HG02943 (cell line): ENCODE results near the gene CNNM1.

Experiments used
- ATAC-seq: cut with Tn5 transposase; IDR thresholded peaks from one replicate; pipeline ENCODE4 v1.9.1; 2021; ENCODE audit warnings: mild to moderate bottlenecking, low read depth, moderate library complexity; ENCODE audit not compliant: unreplicated experiment

CNNM1 gene

DNA sequence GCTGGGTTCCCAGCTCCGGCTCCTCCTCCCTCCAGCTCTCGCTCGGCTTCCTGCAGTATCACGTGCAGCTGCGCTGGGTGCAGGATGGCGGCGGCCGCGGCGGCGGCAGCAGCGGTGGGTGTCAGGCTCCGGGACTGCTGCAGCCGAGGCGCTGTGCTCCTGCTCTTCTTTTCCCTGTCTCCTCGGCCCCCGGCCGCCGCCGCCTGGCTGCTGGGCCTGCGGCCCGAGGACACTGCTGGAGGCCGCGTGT, at the start of gene CNNM1:
Gene CNNM1 (plus strand): TSS at position 53 of the 250 bp plus-strand sequence. CDS start 32 bp downstream, at position 85.
- no peak for ATAC-seq

DNA sequence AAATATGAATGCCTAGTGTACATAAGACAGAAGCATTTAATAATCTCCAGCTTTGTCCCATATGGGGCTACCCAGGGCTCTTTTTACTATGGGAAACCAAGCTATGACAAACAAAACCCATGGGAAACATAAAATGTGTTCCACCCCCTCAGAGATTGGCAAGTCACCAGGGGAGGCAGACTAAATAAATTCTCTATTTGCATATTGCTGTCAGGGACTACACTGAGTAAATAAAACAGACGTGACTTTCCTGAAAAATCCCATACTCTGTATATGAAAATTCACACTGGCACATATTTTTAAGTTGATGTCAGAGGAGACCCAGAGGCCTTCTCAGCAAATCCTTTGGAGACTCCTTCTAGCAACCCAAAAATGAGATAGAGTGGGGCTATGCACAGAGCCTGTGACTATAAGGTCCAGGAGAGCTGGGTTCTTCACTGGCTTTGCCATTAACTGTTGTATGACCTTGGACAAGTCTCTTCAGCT, 49.5 kb upstream of the CNNM1 start:
- no peak for ATAC-seq

DNA sequence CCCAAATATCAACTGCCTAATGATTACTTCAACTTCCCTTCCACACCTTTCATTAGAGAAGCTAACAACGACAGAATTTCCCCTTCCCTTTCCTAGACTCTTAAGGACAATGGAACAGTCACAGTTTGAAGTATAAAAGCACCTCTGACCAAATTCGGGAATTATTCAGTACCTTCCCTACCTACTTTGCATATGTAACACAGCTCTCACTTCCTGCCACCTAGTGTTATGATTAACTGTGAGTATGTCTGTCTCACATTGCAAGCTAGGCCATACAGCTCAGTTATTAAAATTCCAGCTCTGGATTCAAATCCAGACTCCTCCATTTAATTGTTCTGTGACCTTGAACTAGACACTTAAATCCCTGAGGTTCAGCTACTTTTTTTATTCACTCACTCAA, 48.7 kb upstream of the CNNM1 start:
- ATAC-seq, result no peak

DNA sequence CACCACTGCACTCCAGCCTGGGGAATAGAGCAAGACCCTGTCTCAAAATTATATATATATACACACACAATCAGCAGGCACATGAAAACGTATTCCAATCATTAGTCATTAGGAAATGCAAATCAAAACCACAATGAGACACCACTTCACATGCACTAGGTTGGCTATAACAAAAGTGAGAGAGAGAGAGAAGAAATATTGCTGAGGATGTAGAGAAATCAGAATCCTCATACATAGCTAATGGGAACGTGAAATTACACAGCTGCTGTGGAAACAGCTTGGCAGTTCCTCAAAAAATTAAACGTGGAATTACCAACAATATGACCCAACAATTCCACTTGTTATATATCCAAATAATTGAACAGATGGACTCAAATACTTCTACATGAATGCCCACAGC, 43.3 kb upstream of the CNNM1 start:
- ATAC-seq, result no peak

DNA sequence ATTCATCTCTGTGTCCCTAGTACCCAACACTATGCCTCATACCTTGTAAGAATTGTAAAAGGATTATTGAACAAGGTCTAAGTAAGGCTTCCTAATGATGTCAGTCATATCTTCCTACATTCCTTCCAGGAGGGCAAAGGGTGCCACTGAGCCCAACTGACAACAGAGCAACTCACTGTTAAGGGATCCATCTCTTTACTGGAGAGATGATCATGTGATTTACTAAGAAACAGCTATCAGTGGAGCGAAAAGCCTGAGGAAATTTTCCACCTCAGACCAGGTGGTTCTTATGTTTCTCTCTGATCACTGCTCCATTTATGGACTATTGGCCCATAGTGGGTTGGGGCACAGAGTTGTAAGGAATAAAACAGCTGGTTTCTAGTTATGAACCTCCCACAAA, 38.9 kb upstream of the CNNM1 start:
- ATAC-seq, result no peak

DNA sequence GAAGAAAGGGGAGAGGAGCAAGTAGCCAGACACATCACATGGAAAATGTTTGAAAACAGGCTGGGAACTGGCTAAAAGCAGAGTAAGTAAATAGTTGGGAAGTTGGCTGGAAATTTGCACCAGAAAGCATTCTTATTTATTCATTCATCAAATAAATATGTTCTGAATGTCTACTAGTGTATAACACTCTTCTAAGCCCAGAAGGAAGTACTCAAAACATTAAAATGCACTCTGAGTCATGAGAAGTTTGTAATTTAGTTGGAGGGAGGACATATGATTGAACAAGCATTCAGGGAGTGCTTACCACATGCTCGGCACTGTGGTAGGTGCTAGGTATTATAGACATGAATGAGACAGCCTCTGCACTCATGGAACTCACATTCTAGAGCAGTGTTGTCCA, 37.0 kb upstream of the CNNM1 start:
- ATAC-seq, result no peak

DNA sequence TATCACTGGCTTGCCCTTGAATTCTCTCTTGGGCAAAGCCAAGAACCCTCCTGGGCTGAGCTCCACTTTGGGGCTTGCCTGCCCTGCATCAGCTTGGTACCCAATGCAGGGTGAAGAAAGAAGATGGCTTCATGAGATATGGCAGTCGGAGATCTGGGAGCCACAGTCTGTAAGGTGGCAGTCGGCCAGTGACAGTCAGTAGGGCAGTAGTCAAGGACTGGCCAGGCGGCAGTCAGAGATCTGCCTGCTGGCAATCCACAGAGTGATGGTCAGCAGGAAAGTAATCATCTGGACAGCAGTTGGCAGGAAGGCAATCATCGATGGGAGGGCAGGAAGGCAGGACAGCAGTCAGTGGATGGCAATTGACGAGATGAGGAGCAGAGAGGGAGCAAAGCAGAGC, 32.6 kb upstream of the CNNM1 start:
- no peak for ATAC-seq

DNA sequence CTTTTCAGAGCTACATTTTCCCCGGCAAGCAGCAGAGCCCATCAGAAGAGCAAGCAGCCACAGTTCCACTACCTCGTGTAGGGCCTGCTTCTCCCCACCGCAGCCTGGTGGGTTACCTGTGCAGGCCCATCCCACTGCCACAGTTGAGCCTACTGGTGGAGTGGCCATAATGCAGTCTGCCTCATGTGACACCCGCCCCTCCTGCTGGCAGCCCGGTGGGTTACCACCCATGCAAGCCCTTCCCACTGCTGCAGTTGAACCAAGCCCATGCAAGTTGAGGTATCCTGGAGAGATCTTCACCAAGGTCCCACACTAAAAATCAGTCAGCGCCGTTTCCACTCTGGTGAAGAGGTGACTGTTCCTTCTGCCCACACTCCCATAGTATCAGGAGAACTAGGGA, 32.1 kb upstream of the CNNM1 start:
- no peak for ATAC-seq

DNA sequence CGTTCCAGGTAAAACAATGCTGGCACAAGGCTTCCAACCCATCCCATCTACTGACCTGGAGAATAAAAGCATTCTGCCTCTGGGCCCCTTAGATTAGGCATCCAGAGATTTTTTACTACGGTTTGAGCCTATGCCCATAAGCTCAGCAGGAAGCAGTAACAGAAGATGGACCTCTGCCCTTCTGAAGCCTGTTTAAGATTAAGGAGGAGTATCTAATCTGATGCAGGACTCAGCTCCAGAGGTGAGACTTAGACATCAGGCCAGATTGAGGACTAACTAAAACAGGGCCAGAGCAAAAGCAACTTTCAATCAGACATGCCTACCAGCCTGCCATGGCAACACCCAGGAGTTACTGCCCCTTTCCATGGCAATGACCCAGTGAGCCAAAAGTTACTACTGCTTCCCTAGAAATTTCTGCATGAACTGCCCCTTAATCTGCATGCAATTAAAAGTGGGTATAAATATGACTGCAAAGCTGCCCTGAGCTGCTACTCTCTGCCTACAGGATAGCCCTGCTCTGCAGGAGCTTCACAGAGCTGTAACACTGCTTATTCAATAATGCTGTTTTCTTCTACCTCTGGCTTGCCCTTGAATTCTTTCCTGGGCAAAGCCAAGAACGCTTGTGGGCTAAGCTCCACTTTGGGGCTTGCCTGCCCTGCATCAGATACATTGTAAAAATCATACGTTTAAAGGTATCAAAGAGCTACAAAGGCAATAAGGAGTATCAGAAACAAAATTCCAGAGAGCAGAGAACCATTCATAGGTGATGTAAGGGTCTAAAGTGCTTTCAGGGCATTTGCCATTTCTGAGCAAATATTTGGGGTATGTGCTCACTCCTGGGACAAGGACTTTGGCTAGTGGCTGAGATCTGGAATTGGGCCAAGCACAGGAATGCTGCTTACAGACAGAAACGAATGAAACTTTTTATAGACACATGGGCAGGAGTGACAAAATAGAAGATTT, 25.0 kb upstream of the CNNM1 start:
- no peak for ATAC-seq

DNA sequence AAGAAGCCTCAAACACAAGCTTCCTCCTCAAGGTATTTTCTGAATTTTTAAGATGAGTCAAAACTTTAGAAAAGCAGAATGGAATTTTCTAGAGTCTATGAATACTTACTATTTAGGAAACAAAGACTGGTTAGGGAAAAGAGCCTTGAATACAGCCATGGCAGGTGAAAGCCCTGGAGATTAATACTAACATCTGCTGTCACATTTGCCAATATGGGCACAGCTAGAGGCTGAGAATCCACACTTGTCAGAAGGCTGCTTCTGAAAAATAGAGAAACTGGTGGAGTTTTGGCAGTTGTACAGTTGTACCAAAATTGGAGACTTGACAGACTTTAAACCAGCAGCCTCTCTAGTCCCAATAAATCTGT, 24.3 kb upstream of the CNNM1 start:
- ATAC-seq, result no peak

DNA sequence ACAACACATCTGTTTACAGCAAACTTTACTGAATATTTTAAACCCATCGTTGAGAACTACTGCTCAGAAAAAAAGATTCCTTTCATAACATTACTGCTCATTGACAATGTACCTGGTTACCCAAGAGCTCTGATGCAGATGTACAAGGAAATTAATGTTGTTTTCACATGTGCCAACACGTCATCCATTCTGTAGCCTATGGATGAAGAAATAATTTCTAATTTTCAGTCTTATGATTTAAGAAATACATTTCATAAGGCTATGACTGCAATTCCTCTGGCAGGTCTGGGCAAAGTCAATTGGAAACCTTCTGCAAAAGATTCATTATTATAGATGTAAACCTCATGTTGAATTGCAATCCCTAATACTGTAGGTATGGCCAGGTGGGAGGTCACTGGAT, 16.7 kb upstream of the CNNM1 start:
- no peak for ATAC-seq

DNA sequence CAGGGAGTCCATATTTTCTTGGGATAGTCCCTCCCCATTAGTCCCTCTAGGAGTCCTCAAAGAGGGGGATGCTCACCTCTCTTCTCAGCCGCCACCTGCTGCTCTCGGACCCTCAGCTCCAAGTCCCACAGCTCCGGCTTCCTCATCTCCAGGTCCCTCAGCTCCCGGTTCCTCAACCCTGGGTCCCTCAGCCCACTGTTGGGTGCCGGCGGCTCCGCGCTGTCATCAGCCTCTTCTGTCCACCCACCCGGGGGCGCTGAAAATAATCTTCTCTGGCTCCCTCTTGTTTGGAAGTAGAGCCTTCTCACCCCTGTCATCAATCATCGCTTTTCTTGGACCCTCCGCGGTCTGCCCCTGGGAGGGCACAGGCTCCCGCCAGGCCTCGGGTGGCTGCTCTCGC, 13.3 kb upstream of the CNNM1 start:
- ATAC-seq, result no peak

DNA sequence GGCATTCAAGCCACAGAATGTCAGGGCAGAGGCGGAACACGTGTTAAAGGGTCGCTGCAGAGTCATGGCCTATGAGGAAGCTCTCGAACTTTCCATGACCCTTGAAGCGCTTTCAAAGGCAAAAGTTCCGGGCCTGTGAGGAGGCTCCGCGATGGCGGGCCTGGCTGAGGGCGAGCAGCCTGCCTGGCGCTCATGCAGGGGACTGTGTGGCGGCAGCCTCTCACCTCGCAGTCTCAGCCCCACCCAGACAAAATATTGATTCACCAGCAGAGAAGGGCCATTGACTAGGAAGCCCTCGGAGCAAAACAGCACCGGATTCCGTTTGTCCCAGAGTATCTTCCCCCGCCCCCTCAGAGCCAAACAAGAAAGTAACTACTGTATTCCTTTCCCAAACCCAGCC, 12.8 kb upstream of the CNNM1 start:
- ATAC-seq, result no peak

DNA sequence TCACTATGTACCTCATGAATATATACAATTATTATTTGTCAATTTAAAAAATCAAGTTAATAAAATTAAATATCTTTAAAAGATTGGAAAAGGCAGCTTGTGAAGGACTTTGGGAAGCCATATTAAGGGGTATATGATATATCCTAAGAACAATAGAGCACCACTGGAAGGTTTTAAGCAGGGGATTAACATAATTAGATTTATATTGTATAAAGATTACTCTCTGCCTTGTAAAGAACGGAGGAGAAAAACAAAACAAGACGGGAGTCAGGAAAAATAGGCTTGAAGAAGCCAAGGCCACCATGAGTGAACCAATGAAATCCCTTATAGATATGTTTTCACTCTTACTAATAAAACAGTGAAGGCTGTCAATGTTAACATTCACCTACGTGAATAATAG, 11.1 kb upstream of the CNNM1 start:
- no peak for ATAC-seq

DNA sequence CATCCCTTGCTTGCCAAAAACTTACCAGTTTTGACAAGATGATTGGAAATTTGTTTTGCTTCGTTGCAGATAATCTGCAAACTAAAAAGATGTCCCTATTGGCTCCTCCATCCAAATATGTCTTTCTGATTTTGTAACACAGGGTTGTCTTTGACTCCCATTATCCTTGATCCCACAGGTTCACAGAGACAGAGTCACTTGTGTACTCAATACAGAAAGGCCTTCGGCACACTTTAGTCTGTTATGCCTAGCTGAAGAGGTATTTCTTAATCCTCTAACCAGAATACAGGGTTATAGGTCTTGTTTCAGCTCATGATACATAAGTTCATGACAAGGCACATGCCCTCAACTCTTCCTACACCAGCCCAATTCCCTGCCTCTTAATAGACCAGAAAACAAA, 10.7 kb upstream of the CNNM1 start:
- ATAC-seq, result no peak

DNA sequence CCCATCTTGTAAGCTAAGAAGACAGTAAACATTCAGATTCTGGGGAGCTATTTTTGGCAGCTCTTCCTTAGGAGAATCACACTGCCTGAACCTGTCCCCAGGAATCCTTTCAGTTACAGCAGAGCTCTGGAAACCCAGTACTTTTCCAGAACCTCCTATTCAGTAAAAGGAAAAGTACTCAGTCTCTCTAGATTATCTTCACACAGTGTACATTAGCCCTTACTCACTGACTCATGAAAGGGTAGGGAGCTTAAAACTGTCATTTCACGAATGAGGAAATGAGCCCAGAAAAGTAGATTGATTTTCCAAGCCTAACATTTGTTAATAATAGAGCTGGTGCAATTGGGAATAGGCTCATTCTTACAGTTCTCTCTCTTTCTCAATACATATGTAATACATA, 3.9 kb upstream of the CNNM1 start:
- no peak for ATAC-seq

DNA sequence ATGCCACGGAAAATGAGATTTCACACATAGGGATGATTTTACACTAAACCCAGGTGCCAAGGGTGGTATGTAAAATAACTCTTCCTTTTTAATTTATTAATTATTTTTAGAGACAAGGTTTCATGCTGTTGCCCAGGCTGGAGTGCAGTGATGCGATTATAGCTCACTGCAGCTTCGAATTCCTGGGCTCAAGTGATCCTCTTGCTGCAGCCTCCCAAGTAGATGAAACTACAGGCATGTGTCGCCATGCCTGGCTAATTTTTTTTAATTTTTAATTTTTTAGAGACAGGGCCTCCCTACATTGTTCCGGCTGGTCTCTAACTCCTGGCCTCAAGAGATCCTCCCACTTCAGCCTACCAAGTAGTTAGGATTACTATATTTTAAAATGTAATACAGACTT, 2.3 kb upstream of the CNNM1 start:
- no peak for ATAC-seq

DNA sequence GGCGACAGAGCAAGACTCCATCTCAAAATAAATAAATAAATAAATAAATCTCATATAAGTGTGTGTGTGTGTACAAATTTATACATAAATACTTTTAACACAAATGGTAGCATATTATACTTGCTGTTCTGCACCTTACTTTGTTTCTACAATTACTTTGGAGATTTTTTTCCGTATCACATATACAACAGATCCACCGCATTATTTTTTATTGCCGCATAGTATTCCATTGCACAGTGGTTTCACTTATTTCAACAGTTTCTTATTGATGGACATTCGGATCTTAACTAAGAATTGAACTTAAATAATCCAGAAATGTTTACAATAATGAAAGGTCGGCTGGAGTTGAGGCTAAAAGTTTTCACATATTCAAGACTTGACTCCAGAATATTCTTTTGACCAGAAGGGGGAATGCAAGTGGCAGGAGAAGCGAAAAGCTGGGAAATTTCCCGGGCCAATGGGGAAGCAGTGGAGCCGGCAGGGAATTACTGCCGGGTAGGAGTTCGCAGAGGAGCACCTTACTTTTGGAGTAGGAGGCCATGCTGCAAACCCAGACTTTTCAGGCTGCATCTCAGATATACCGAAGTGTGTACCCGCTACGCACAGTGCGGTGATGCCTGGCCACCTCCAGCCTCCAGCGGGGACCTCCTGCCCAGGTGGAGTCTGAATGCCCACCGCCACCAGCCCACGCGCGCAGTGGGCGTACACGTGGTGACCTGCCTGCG, 415 bp upstream of the CNNM1 start:
- no peak for ATAC-seq

DNA sequence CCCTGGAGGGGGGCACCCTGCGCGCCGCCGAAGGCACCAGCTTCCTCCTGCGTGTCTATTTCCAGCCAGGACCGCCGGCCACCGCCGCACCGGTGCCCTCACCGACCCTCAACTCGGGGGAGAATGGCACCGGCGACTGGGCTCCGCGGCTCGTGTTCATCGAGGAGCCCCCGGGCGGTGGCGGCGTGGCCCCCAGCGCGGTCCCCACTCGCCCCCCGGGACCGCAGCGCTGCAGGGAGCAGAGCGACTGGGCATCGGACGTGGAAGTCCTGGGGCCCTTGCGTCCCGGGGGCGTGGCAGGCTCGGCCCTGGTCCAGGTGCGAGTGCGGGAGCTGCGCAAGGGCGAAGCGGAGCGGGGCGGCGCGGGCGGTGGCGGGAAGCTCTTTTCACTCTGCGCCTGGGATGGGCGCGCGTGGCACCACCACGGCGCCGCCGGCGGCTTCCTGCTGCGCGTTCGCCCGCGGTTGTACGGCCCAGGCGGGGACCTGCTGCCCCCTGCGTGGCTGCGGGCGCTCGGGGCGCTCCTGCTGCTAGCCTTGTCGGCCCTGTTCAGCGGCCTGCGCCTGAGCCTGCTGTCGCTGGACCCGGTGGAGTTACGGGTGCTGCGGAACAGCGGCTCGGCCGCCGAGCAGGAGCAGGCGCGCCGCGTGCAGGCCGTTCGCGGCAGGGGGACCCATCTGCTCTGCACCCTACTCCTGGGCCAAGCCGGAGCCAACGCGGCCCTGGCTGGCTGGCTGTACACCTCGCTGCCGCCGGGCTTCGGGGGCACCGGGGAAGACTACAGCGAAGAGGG, 594 bp downstream of the CNNM1 start:
- ATAC-seq, result no peak

DNA sequence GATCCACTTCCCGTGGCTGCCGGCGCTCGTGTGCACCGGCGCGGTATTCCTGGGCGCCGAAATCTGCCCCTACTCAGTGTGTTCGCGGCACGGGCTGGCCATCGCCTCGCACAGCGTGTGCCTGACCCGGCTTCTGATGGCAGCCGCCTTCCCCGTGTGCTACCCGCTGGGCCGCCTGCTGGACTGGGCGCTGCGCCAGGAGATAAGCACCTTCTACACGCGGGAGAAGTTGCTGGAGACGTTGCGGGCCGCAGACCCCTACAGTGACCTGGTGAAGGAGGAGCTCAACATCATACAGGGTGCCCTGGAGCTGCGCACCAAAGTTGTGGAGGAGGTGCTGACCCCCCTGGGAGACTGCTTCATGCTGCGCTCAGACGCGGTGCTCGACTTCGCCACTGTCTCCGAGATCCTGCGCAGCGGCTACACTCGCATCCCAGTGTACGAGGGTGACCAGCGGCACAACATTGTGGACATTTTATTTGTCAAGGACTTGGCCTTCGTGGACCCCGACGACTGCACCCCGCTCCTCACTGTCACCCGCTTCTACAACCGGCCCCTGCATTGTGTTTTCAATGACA, 1.3 kb downstream of the CNNM1 start:
- no peak for ATAC-seq
